D721Med (cell line): ENCODE results near the gene OSTN.

Experiments used
- DNase-seq: peaks from one replicate; pipeline ENCODE4 v3.0.0; 2011; ENCODE audit warnings: low spot score; ENCODE audit not compliant: insufficient read length
- FAIRE-seq: peaks from 2 replicates; lab custom pipeline; 2011; peaks lifted over from hg19 to GRCh38; lab: Jason Lieb, UNC
- TF ChIP-seq, protein P1 (sequence below): IDR thresholded peaks from 2 replicates; pipeline ENCODE4 v1.5.1; 2012; ENCODE audit warnings: mild to moderate bottlenecking, control low read depth; ENCODE audit not compliant: insufficient read depth; ENCODE audit errors: missing control alignments

The OSTN gene

DNA sequence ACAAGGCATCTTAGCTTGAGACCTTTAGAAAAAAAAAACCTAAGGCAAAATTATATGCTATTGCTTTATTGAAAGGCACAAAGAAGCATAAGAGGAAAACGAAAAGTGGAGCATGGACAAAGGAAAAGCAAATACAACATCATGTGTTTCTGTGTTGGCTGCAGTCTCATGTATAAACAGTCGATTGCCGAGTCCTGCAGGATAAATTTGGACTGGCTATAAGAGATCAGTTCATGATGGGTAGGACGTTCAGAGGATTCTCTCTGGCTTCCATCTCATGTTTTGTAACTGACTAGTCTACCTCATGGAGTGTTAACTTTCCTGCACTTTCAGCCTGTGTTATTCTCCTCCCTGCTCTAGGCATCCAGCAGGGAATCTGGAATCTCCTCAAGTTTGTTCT, 108.3 kb downstream of the OSTN start:
- no peak for DNase-seq
- TF ChIP-seq, protein P1, sequence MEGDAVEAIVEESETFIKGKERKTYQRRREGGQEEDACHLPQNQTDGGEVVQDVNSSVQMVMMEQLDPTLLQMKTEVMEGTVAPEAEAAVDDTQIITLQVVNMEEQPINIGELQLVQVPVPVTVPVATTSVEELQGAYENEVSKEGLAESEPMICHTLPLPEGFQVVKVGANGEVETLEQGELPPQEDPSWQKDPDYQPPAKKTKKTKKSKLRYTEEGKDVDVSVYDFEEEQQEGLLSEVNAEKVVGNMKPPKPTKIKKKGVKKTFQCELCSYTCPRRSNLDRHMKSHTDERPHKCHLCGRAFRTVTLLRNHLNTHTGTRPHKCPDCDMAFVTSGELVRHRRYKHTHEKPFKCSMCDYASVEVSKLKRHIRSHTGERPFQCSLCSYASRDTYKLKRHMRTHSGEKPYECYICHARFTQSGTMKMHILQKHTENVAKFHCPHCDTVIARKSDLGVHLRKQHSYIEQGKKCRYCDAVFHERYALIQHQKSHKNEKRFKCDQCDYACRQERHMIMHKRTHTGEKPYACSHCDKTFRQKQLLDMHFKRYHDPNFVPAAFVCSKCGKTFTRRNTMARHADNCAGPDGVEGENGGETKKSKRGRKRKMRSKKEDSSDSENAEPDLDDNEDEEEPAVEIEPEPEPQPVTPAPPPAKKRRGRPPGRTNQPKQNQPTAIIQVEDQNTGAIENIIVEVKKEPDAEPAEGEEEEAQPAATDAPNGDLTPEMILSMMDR, result no peak
- no peak for FAIRE-seq

DNA sequence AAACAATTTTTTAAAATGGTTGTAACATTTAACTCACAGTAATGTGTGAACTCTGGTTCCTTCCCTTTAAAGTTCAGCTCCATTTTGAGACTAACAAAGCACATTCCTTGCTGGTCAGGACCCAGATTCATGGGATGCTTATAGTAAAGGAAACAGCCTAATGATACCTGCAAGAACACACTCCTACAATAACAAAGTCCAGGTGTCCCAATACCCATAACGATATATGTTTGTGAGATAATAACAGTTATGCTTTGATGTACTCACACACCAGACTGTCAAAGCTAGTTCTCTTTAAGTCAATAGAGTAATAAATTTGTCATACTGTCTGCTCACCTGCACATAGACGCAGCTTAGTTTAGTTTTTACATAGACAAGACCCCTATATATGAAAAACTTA, 114.3 kb downstream of the OSTN start:
- FAIRE-seq (no peak), DNase-seq (no peak)

DNA sequence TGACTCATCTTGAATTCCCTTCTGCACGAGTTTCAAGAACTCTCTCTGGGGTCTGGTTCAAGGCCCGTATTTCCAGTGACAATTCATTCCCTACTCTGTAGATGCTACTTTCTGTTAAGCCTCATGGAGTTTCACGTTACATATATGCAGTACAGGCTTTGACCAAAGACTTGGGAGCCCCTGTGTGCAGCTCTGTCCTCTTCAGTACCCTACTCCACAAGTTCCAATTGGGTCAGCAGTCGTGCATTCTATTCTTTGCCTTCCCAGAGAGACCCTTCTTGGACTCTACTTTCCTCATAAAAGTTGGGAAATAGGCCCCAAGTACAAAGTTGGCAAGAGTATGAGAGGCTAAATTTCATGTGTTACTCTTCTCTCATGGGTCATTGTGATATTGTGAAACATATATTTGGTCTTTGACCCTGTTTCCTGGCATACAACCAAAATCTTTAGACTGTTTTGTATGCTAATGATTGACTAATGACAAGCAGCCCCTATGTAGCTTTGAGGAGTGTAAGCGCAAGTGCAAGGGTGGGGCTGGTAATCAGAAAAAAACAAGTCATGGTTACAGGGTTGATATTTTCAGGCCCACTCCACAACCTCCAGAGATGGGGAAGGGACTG, 115.2 kb downstream of the OSTN start:
- FAIRE-seq (no peak), DNase-seq (no peak)
- TF ChIP-seq, protein P1, result no peak

More for the DNA sequence above, 114.3 kb downstream of the OSTN start:
- TF ChIP-seq, protein P1, result no peak
